CD4-positive, alpha-beta T cell treated with Interleukin-15 for 1 hour (primary cell): ENCODE results near the gene ISCA1.
"Not testable (repeated sequence)": the region's sequence is repeated elsewhere in the genome, so short reads cannot be mapped to it uniquely, and the experiment has no call there.

Source experiments
- DNase-seq: peaks from one replicate; pipeline ENCODE4 v3.0.0-alpha.2; 2020

The ISCA1 gene

GRCh38 chr9:86282077-86282978 is at the start of gene ISCA1:
TSS of gene ISCA1 (minus strand) at chr9:86282538. CDS start at chr9:86282458, 80 bp downstream.
- DNase-seq, result peak; percentile 97

- DNase-seq, result no peak
Observed at GRCh38 chr9:86330186-86330585, 47.8 kb upstream of the ISCA1 start.

GRCh38 chr9:86329649-86330048 is 47.3 kb upstream of the ISCA1 start:
- no peak for DNase-seq

GRCh38 chr9:86328156-86328555 is 45.8 kb upstream of the ISCA1 start:
- no peak for DNase-seq

GRCh38 chr9:86326536-86326935 is 44.2 kb upstream of the ISCA1 start:
- no peak for DNase-seq

- DNase-seq, result no peak
Observed at GRCh38 chr9:86324901-86325300, 42.6 kb upstream of the ISCA1 start.

- no peak for DNase-seq
Observed at GRCh38 chr9:86324308-86324707, 42.0 kb upstream of the ISCA1 start.

GRCh38 chr9:86322973-86323644 is 40.8 kb upstream of the ISCA1 start:
- no peak for DNase-seq

- DNase-seq, result no peak
Observed at GRCh38 chr9:86321373-86321772, 39.0 kb upstream of the ISCA1 start.

- DNase-seq, result no peak
Observed at GRCh38 chr9:86318187-86318586, 35.8 kb upstream of the ISCA1 start.

- no peak for DNase-seq
Observed at GRCh38 chr9:86315078-86315477, 32.7 kb upstream of the ISCA1 start.

- not testable (repeated sequence) for DNase-seq
Observed at GRCh38 chr9:86312959-86313358, 30.6 kb upstream of the ISCA1 start.

- DNase-seq, result no peak
Observed at GRCh38 chr9:86308687-86309086, 26.3 kb upstream of the ISCA1 start.

GRCh38 chr9:86304236-86304730 is 21.9 kb upstream of the ISCA1 start:
- no peak for DNase-seq

- no peak for DNase-seq
Observed at GRCh38 chr9:86303316-86303975, 21.1 kb upstream of the ISCA1 start.

- DNase-seq, result no peak
Observed at GRCh38 chr9:86301686-86302085, 19.3 kb upstream of the ISCA1 start.

GRCh38 chr9:86300701-86301100 is 18.4 kb upstream of the ISCA1 start:
- no peak for DNase-seq

GRCh38 chr9:86298873-86299272 is 16.5 kb upstream of the ISCA1 start:
- no peak for DNase-seq

- not testable (repeated sequence) for DNase-seq
Observed at GRCh38 chr9:86290341-86290740, 8.0 kb upstream of the ISCA1 start.

GRCh38 chr9:86288499-86289198 is 6.3 kb upstream of the ISCA1 start:
- no peak for DNase-seq

- DNase-seq, result no peak
Observed at GRCh38 chr9:86287013-86287412, 4.7 kb upstream of the ISCA1 start.

GRCh38 chr9:86286278-86286677 is 3.9 kb upstream of the ISCA1 start:
- DNase-seq, result no peak

GRCh38 chr9:86285261-86285660 is 2.9 kb upstream of the ISCA1 start:
- no peak for DNase-seq
